ENCODE measurements around the gene ADGRL1.

- TF ChIP-seq, protein P1, sequence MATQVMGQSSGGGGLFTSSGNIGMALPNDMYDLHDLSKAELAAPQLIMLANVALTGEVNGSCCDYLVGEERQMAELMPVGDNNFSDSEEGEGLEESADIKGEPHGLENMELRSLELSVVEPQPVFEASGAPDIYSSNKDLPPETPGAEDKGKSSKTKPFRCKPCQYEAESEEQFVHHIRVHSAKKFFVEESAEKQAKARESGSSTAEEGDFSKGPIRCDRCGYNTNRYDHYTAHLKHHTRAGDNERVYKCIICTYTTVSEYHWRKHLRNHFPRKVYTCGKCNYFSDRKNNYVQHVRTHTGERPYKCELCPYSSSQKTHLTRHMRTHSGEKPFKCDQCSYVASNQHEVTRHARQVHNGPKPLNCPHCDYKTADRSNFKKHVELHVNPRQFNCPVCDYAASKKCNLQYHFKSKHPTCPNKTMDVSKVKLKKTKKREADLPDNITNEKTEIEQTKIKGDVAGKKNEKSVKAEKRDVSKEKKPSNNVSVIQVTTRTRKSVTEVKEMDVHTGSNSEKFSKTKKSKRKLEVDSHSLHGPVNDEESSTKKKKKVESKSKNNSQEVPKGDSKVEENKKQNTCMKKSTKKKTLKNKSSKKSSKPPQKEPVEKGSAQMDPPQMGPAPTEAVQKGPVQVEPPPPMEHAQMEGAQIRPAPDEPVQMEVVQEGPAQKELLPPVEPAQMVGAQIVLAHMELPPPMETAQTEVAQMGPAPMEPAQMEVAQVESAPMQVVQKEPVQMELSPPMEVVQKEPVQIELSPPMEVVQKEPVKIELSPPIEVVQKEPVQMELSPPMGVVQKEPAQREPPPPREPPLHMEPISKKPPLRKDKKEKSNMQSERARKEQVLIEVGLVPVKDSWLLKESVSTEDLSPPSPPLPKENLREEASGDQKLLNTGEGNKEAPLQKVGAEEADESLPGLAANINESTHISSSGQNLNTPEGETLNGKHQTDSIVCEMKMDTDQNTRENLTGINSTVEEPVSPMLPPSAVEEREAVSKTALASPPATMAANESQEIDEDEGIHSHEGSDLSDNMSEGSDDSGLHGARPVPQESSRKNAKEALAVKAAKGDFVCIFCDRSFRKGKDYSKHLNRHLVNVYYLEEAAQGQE (IDR thresholded peaks at IDR 0.05; ENCODE audit: low read depth, low read length) = no peak
- TF ChIP-seq POLR2A (IDR thresholded peaks at IDR 0.05; ENCODE audit: low read depth, low read length) = no peak
- TF ChIP-seq CBX5 (IDR thresholded peaks at IDR 0.05; ENCODE audit: low read depth) = no peak
- no peak for TF ChIP-seq CTCF (IDR thresholded peaks at IDR 0.05 in 2 of 3, conservative IDR thresholded peaks at IDR 0.05 in 1 of 3; ENCODE audit: control insufficient read depth in 2 of 3, extremely low read depth in 1 of 3, insufficient read depth in 1 of 3, low read depth in 3 of 3, low read length in 3 of 3)
- no peak for TF ChIP-seq FOS (IDR thresholded peaks at IDR 0.05; ENCODE audit: borderline replicate concordance, extremely low read depth, insufficient read length)
- TF ChIP-seq HDGF (IDR thresholded peaks at IDR 0.05) = no peak
- TF ChIP-seq DPF2 (IDR thresholded peaks at IDR 0.05) = no peak
Measured at GRCh38 chr19:14127929-14128509, 78.0 kb downstream of the ADGRL1 start.

All from GM12878 (cell line).